Measurements from ENCODE around the gene CXCL16.
"Not testable (repeated sequence)": the region's sequence is repeated elsewhere in the genome, so short reads cannot be mapped to it uniquely, and the experiment has no call there.

CXCL16 gene

GRCh38 chr17:4721203-4722135 lies 18.3 kb downstream of the CXCL16 start:
- DNase-seq = no peak

GRCh38 chr17:4720787-4721186 lies 18.9 kb downstream of the CXCL16 start:
- no peak for DNase-seq

- no peak for DNase-seq
Observed at GRCh38 chr17:4719684-4720221, 20.0 kb downstream of the CXCL16 start.

- no peak for DNase-seq
Observed at GRCh38 chr17:4719146-4719545, 20.6 kb downstream of the CXCL16 start.

GRCh38 chr17:4718276-4718675 lies 21.5 kb downstream of the CXCL16 start:
- no peak for DNase-seq

GRCh38 chr17:4717791-4718190 lies 21.9 kb downstream of the CXCL16 start:
- DNase-seq = no peak

- no peak for DNase-seq
Observed at GRCh38 chr17:4716081-4716480, 23.6 kb downstream of the CXCL16 start.

GRCh38 chr17:4715063-4715744 lies 24.5 kb downstream of the CXCL16 start:
- DNase-seq = no peak

GRCh38 chr17:4714340-4715062 lies 25.2 kb downstream of the CXCL16 start:
- not testable (repeated sequence) for DNase-seq

- DNase-seq = no peak
Observed at GRCh38 chr17:4712526-4712925, 27.2 kb downstream of the CXCL16 start.

GRCh38 chr17:4711661-4712181 lies 28.0 kb downstream of the CXCL16 start:
- peak in 29 of 58 donors; percentile 7 to 56 (median 30) for DNase-seq

- DNase-seq = peak in 6 of 58 donors; percentile 7 to 62 (median 47)
Observed at GRCh38 chr17:4710693-4711634, 28.8 kb downstream of the CXCL16 start.

GRCh38 chr17:4709794-4710692 lies 29.7 kb downstream of the CXCL16 start, which contains the start of gene ARRB2:
Gene ARRB2, plus strand, starts transcription at chr17:4710632. Its CDS starts 90 bp downstream, at chr17:4710722.
- peak; percentile 81 to 99 (median 98) for DNase-seq

- DNase-seq = peak in 16 of 58 donors; percentile 2 to 49 (median 20)
Observed at GRCh38 chr17:4708436-4708835, 31.3 kb downstream of the CXCL16 start.

- no peak for DNase-seq
Observed at GRCh38 chr17:4706121-4706520, 33.6 kb downstream of the CXCL16 start.

- no peak for DNase-seq
Observed at GRCh38 chr17:4704991-4705390, 34.7 kb downstream of the CXCL16 start.

- not testable (repeated sequence) for DNase-seq
Observed at GRCh38 chr17:4704574-4704907, 35.2 kb downstream of the CXCL16 start.

GRCh38 chr17:4703330-4703691 lies 36.4 kb downstream of the CXCL16 start:
- DNase-seq = no peak

GRCh38 chr17:4701116-4701515 lies 38.6 kb downstream of the CXCL16 start:
- no peak for DNase-seq

All from anterior cingulate cortex (tissue), 58 donors.